Fibroblast of lung (primary cell): ENCODE data around the gene LDLRAD3. TPM values are rescaled to one million over a fixed set of nuclear protein-coding genes. Genes with fewer than 3 reads are reported as not detected.
A peak's percentile ranks its signal among the peaks of the same experiment; 100 is the strongest.

ENCODE experiments used
- DNase-seq, 2 donors: peaks; one replicate each; pipeline versions ENCODE4 v3.0.0 to v3.0.0-alpha.2; 2010; ENCODE audit warnings: low read depth in 2 of 2
- H2AFZ ChIP-seq: 2 replicates; pipeline ENCODE4 v1.5.1; 2012; ENCODE audit warnings: low read length, control low read depth, inconsistent platforms
- H3K27ac ChIP-seq: 2 replicates; pipeline ENCODE4 v1.5.1; 2011; ENCODE audit warnings: low read length, control low read depth; ENCODE audit not compliant: insufficient read depth
- H3K27me3 ChIP-seq: 2 replicates; pipeline ENCODE4 v1.5.1; 2011; ENCODE audit warnings: mild to moderate bottlenecking, low read length; ENCODE audit not compliant: control insufficient read depth, insufficient read depth
- H3K36me3 ChIP-seq: 2 replicates; pipeline ENCODE4 v1.5.1; 2011; ENCODE audit warnings: low read length; ENCODE audit not compliant: control insufficient read depth, insufficient read depth
- H3K4me1 ChIP-seq: 2 replicates; pipeline ENCODE4 v1.5.1; 2011; ENCODE audit warnings: low read length; ENCODE audit not compliant: control insufficient read depth, insufficient read depth; ENCODE audit errors: extremely low read depth
- H3K4me2 ChIP-seq: 2 replicates; pipeline ENCODE4 v1.5.1; 2011; ENCODE audit warnings: low read length, control low read depth; ENCODE audit not compliant: insufficient read depth; ENCODE audit errors: extremely low read depth
- H3K4me3 ChIP-seq, 4 experiments: fragments of 200-600 bp in 1 of 4; sonication (generic) in 1 of 4; replicated peaks in 1 of 4; 2 replicates each; pipeline ENCODE4 v1.5.1; 2011 to 2016; ENCODE audit warnings: low read length in 4 of 4, low read depth in 3 of 4, mild to moderate bottlenecking in 3 of 4, control low read depth in 2 of 4, inconsistent platforms in 1 of 4, mixed read lengths in 1 of 4; ENCODE audit not compliant: insufficient read depth in 1 of 4; ENCODE audit errors: control extremely low read depth in 1 of 4
- H3K79me2 ChIP-seq: 2 replicates; pipeline ENCODE4 v1.5.1; 2012; ENCODE audit warnings: mild to moderate bottlenecking, low read length, inconsistent platforms; ENCODE audit not compliant: control insufficient read depth, insufficient read depth
- H3K9ac ChIP-seq: 2 replicates; pipeline ENCODE4 v1.5.1; 2011; ENCODE audit warnings: mild to moderate bottlenecking, low read length, control low read depth; ENCODE audit not compliant: insufficient read depth
- H3K9me3 ChIP-seq: 2 replicates; pipeline ENCODE4 v1.5.1; 2012; ENCODE audit warnings: low read depth, low read length; ENCODE audit not compliant: control insufficient read depth, insufficient read depth
- H4K20me1 ChIP-seq: 2 replicates; pipeline ENCODE4 v1.5.1; 2011; ENCODE audit warnings: low read length; ENCODE audit not compliant: control insufficient read depth, insufficient read depth; ENCODE audit errors: extremely low read depth
- CTCF ChIP-seq, 2 donors: IDR thresholded peaks in 1 of 2; conservative IDR thresholded peaks in 1 of 2; 1 replicate in 1 of 2; 2 replicates in 1 of 2; pipeline ENCODE4 v1.5.1; 2011 to 2012; ENCODE audit warnings: low read length in 2 of 2, control low read depth in 1 of 2, inconsistent platforms in 1 of 2, low read depth in 1 of 2, mild to moderate bottlenecking in 1 of 2
- EZH2 ChIP-seq: IDR thresholded peaks from 2 replicates; pipeline ENCODE4 v1.5.1; 2012; ENCODE audit warnings: low read length, control low read depth, mild to moderate bottlenecking; ENCODE audit errors: missing control alignments
- polyA plus RNA-seq, 2 donors: library from polyadenylated mRNA; depleted of rRNA in 1 of 2; stranded (reverse) in 1 of 2; unstranded in 1 of 2; fragments of >200 nt; gene quantifications; 2 replicates each; pipeline ENCODE4 v1.2.1, GENCODE V29; 2011 to 2012; ENCODE audit warnings: missing spikeins in 1 of 2
- total RNA-seq: library from RNA; depleted of rRNA; stranded (reverse); fragments of >200 nt; gene quantifications from 2 replicates; pipeline ENCODE4 v1.2.1, GENCODE V29; 2014

LDLRAD3 gene
- total and polyA plus RNA-seq, 2 donors (not counting 1 experiment from before 2014, with no cell fraction given) = 3.8 to 7.8 TPM

GRCh38 chr11:35917676-35918075 lies 26.2 kb upstream of the LDLRAD3 start:
- TF ChIP-seq CTCF (conservative IDR thresholded peaks at IDR 0.05 in 1 of 2, IDR thresholded peaks at IDR 0.05 in 1 of 2; ENCODE audit: low read depth in 1 of 2, low read length in 2 of 2) (no peak), EZH2 (no peak)
- Histone ChIP-seq H3K4me2 (no peak overlapping the region), H3K27me3 (no peaks in the 10 kb centered on the region), H3K36me3 (no peaks in the 10 kb centered on the region), H3K79me2 (no peaks in the 10 kb centered on the region), H4K20me1 (no peaks in the 10 kb centered on the region), H2AFZ (no peak overlapping the region), H3K9ac (no peak overlapping the region), H3K4me1 (no peaks in the 10 kb centered on the region), H3K4me3 (no peak overlapping the region), H3K27ac (no peak overlapping the region), H3K9me3 (no peaks in the 10 kb centered on the region)
- DNase-seq = no peak

GRCh38 chr11:35918716-35919115 lies 25.1 kb upstream of the LDLRAD3 start:
- H3K4me1 ChIP-seq = no peaks in the 10 kb centered on the region
- H3K9ac ChIP-seq = no peak overlapping the region
- no peaks in the 10 kb centered on the region for H3K79me2 ChIP-seq
- H3K4me3 ChIP-seq = no peak overlapping the region
- H3K9me3 ChIP-seq = no peaks in the 10 kb centered on the region
- no peak overlapping the region for H2AFZ ChIP-seq
- DNase-seq = no peak
- H3K4me2 ChIP-seq = no peak overlapping the region
- no peaks in the 10 kb centered on the region for H4K20me1 ChIP-seq
- H3K27ac ChIP-seq = no peak overlapping the region
- no peaks in the 10 kb centered on the region for H3K27me3 ChIP-seq
- TF ChIP-seq CTCF (conservative IDR thresholded peaks at IDR 0.05 in 1 of 2, IDR thresholded peaks at IDR 0.05 in 1 of 2; ENCODE audit: low read depth in 1 of 2, low read length in 2 of 2) = no peak
- TF ChIP-seq EZH2 = no peak
- no peaks in the 10 kb centered on the region for H3K36me3 ChIP-seq

DNA sequence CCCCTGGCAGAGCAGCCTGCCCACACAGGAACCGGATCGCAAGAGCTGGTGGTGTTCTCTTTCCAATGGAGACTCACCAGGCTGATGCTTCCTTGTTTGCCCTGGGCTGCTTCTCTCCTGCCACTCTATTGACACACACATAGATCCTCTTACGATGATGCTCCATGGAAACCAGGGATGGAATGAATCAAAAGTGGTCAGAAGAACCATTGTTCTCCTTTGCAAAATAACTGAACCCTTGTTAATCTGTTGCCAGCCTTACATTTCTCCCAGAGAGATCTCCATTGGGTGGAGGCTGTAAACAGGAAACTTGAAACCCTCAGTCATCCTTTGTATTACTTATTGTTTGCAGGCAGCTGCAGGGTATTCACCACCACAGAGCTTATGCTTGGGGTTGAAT lies 24.6 kb upstream of the LDLRAD3 start:
- no peak for TF ChIP-seq EZH2
- TF ChIP-seq CTCF (conservative IDR thresholded peaks at IDR 0.05 in 1 of 2, IDR thresholded peaks at IDR 0.05 in 1 of 2; ENCODE audit: low read depth in 1 of 2, low read length in 2 of 2) = no peak
- Histone ChIP-seq H2AFZ (no peak overlapping the region), H3K9ac (no peak overlapping the region)

More for the DNA sequence above, 24.6 kb upstream of the LDLRAD3 start:
- Histone ChIP-seq H3K27me3 (no peaks in the 10 kb centered on the region), H3K36me3 (no peaks in the 10 kb centered on the region), H3K4me1 (no peaks in the 10 kb centered on the region), H3K27ac (no peak overlapping the region), H3K9me3 (no peaks in the 10 kb centered on the region), H3K4me3 (no peak overlapping the region), H4K20me1 (no peaks in the 10 kb centered on the region), H3K4me2 (no peak overlapping the region), H3K79me2 (no peaks in the 10 kb centered on the region)
- DNase-seq = peak; percentile 4 to 40
